GM21526 (cell line): Measurements from ENCODE around the gene RPRD1B.
A peak's percentile ranks its signal among the peaks of the same experiment; 100 is the strongest.

ENCODE experiments used
- ATAC-seq: cut with Tn5 transposase; IDR thresholded peaks from one replicate; pipeline ENCODE4 v1.9.1; 2021; ENCODE audit warnings: moderate library complexity; ENCODE audit not compliant: unreplicated experiment, low FRiP score

Gene RPRD1B

GRCh38 chr20:38034961-38035360 is 1.4 kb downstream of the RPRD1B start:
- no peak for ATAC-seq

- no peak for ATAC-seq
These were observed 2.8 kb downstream of the RPRD1B start for GRCh38 chr20:38036366-38036765.

- ATAC-seq, result no peak
These were observed 6.7 kb downstream of the RPRD1B start for GRCh38 chr20:38040276-38040675.

GRCh38 chr20:38043512-38044300 is 10.2 kb downstream of the RPRD1B start:
- no peak for ATAC-seq

GRCh38 chr20:38044685-38045084 is 11.1 kb downstream of the RPRD1B start:
- ATAC-seq, result no peak

- no peak for ATAC-seq
These were observed 13.0 kb downstream of the RPRD1B start for GRCh38 chr20:38046572-38046971.

GRCh38 chr20:38049800-38050199 is 16.3 kb downstream of the RPRD1B start:
- ATAC-seq, result no peak

GRCh38 chr20:38050686-38051085 is 17.1 kb downstream of the RPRD1B start:
- no peak for ATAC-seq

GRCh38 chr20:38052870-38053269 is 19.3 kb downstream of the RPRD1B start:
- ATAC-seq, result no peak

GRCh38 chr20:38054647-38055046 is 21.1 kb downstream of the RPRD1B start:
- no peak for ATAC-seq

GRCh38 chr20:38055294-38055693 is 21.7 kb downstream of the RPRD1B start:
- no peak for ATAC-seq

- ATAC-seq, result no peak
These were observed 22.3 kb downstream of the RPRD1B start for GRCh38 chr20:38055848-38056247.

- ATAC-seq, result peak; percentile 47
These were observed 23.9 kb downstream of the RPRD1B start for GRCh38 chr20:38057351-38057972.

- no peak for ATAC-seq
These were observed 26.3 kb downstream of the RPRD1B start for GRCh38 chr20:38059832-38060231.

- no peak for ATAC-seq
These were observed 27.0 kb downstream of the RPRD1B start for GRCh38 chr20:38060536-38060935.

- ATAC-seq, result no peak
These were observed 27.6 kb downstream of the RPRD1B start for GRCh38 chr20:38061109-38061508.

- no peak for ATAC-seq
These were observed 29.3 kb downstream of the RPRD1B start for GRCh38 chr20:38062890-38063289.

GRCh38 chr20:38063911-38064530 is 30.5 kb downstream of the RPRD1B start:
- no peak for ATAC-seq

GRCh38 chr20:38065764-38066375 is 32.3 kb downstream of the RPRD1B start:
- no peak for ATAC-seq

GRCh38 chr20:38066969-38067716 is 33.6 kb downstream of the RPRD1B start:
- ATAC-seq, result no peak
